Measurements from ENCODE around the gene SPRED1. TPM values are rescaled to one million over a fixed set of nuclear protein-coding genes. Genes with fewer than 3 reads are reported as not detected.

The SPRED1 gene
- total and polyA plus RNA-seq, 4 experiments from 2014 or later, result 0.42 to 0.49 TPM; not detected in 2

- H3K27ac Mint-ChIP-seq, result no peak overlapping the region
- H3K27ac ChIP-seq (ENCODE audit: low read depth, low read length), result no peak overlapping the region
- ChIA-PET POLR2A (ENCODE audit: partially characterized antibody) (no interaction called here), CTCF (ENCODE audit: partially characterized antibody) (no interaction called here)
- peaks cover 27% of the 10 kb centered on the region for H3K4me1 ChIP-seq (ENCODE audit: insufficient read depth, low read length)
- intact Hi-C loops (cut with micrococcal nuclease), result no loop called here
- H3K27me3 Mint-ChIP-seq, result peaks cover 3 to 7% of the 10 kb centered on the region in 2 donors
- no peaks in the 10 kb centered on the region for H3K27me3 ChIP-seq (ENCODE audit: insufficient read depth, low read length)
- H3K4me1 Mint-ChIP-seq, result peaks cover 23 to 30% (median 27%) of the 10 kb centered on the region in 4 donors
- no peak for DNase-seq
- no peaks in the 10 kb centered on the region for H3K9me3 ChIP-seq (ENCODE audit: control insufficient read depth in 1 of 2, low read length in 2 of 2)
- H3K9me3 Mint-ChIP-seq, result peaks cover 0 to 4% (median 0%) of the 10 kb centered on the region in 8 donors
- peaks cover 0 to 7% of the 10 kb centered on the region in 2 donors for H3K36me3 Mint-ChIP-seq
- no peak overlapping the region for H3K4me3 ChIP-seq (ENCODE audit: low read length in 2 of 2)
- no peaks in the 10 kb centered on the region for H3K36me3 ChIP-seq (ENCODE audit: insufficient read depth, low read length)
- H3K4me3 Mint-ChIP-seq, result no peak overlapping the region
These were observed 3.1 kb downstream of the SPRED1 start for GRCh38 chr15:38255690-38256089.

- Histone ChIP-seq H3K4me3 (ENCODE audit: low read length in 2 of 2) (no peak overlapping the region), H3K27me3 (ENCODE audit: insufficient read depth, low read length) (no peaks in the 10 kb centered on the region), H3K36me3 (ENCODE audit: insufficient read depth, low read length) (no peaks in the 10 kb centered on the region), H3K9me3 (ENCODE audit: control insufficient read depth in 1 of 2, low read length in 2 of 2) (no peaks in the 10 kb centered on the region), H3K27ac (ENCODE audit: low read depth, low read length) (no peak overlapping the region), H3K4me1 (ENCODE audit: insufficient read depth, low read length) (peaks cover 17% of the 10 kb centered on the region)
- intact Hi-C loops (cut with micrococcal nuclease), result no loop called here
- DNase-seq, result no peak
- Mint-ChIP-seq H3K27me3 (peaks cover 0 to 3% of the 10 kb centered on the region in 2 donors), H3K4me1 (peaks cover 16 to 19% (median 17%) of the 10 kb centered on the region in 4 donors), H3K4me3 (no peak overlapping the region), H3K9me3 (no peaks in the 10 kb centered on the region), H3K27ac (no peak overlapping the region), H3K36me3 (peaks cover 0 to 2% of the 10 kb centered on the region in 2 donors)
- POLR2A ChIA-PET (ENCODE audit: partially characterized antibody), result no interaction called here
- CTCF ChIA-PET (ENCODE audit: partially characterized antibody), result no interaction called here
These were observed 5.0 kb downstream of the SPRED1 start for GRCh38 chr15:38257676-38258075.

GRCh38 chr15:38259134-38259533 lies 6.5 kb downstream of the SPRED1 start:
- intact Hi-C loops (cut with micrococcal nuclease), result no loop called here
- H3K4me3 ChIP-seq (ENCODE audit: low read length in 2 of 2), result no peak overlapping the region
- H3K4me1 Mint-ChIP-seq, result peaks cover 5 to 6% (median 5%) of the 10 kb centered on the region in 4 donors
- no peak overlapping the region for H3K4me3 Mint-ChIP-seq
- CTCF ChIA-PET (ENCODE audit: partially characterized antibody), result no interaction called here
- peaks cover 7% of the 10 kb centered on the region for H3K4me1 ChIP-seq (ENCODE audit: insufficient read depth, low read length)
- no peak overlapping the region for H3K27ac Mint-ChIP-seq
- DNase-seq, result no peak
- H3K27me3 Mint-ChIP-seq, result no peaks in the 10 kb centered on the region
- no peaks in the 10 kb centered on the region for H3K36me3 ChIP-seq (ENCODE audit: insufficient read depth, low read length)
- POLR2A ChIA-PET (ENCODE audit: partially characterized antibody), result no interaction called here
- H3K27me3 ChIP-seq (ENCODE audit: insufficient read depth, low read length), result no peaks in the 10 kb centered on the region
- H3K9me3 ChIP-seq (ENCODE audit: control insufficient read depth in 1 of 2, low read length in 2 of 2), result no peaks in the 10 kb centered on the region
- H3K27ac ChIP-seq (ENCODE audit: low read depth, low read length), result no peak overlapping the region
- no peaks in the 10 kb centered on the region for H3K36me3 Mint-ChIP-seq
- H3K9me3 Mint-ChIP-seq, result no peaks in the 10 kb centered on the region

GRCh38 chr15:38260077-38260476 lies 7.4 kb downstream of the SPRED1 start:
- DNase-seq, result no peak
- ChIA-PET POLR2A (ENCODE audit: partially characterized antibody) (no interaction called here), CTCF (ENCODE audit: partially characterized antibody) (no interaction called here)
- H3K27ac ChIP-seq (ENCODE audit: low read depth, low read length), result no peak overlapping the region
- H3K27ac Mint-ChIP-seq, result no peak overlapping the region
- H3K4me3 ChIP-seq (ENCODE audit: low read length in 2 of 2), result no peak overlapping the region
- H3K9me3 ChIP-seq (ENCODE audit: control insufficient read depth in 1 of 2, low read length in 2 of 2), result no peaks in the 10 kb centered on the region
- H3K27me3 ChIP-seq (ENCODE audit: insufficient read depth, low read length), result no peaks in the 10 kb centered on the region
- H3K36me3 Mint-ChIP-seq, result no peaks in the 10 kb centered on the region
- H3K4me1 ChIP-seq (ENCODE audit: insufficient read depth, low read length), result no peaks in the 10 kb centered on the region
- intact Hi-C loops (cut with micrococcal nuclease), result no loop called here
- no peaks in the 10 kb centered on the region for H3K36me3 ChIP-seq (ENCODE audit: insufficient read depth, low read length)
- no peaks in the 10 kb centered on the region for H3K4me1 Mint-ChIP-seq
- no peaks in the 10 kb centered on the region for H3K9me3 Mint-ChIP-seq
- no peaks in the 10 kb centered on the region for H3K27me3 Mint-ChIP-seq
- H3K4me3 Mint-ChIP-seq, result no peak overlapping the region

GRCh38 chr15:38263251-38263650 lies 10.6 kb downstream of the SPRED1 start:
- Histone ChIP-seq H3K27ac (ENCODE audit: low read depth, low read length) (no peak overlapping the region), H3K4me3 (ENCODE audit: low read length in 2 of 2) (no peak overlapping the region), H3K36me3 (ENCODE audit: insufficient read depth, low read length) (no peaks in the 10 kb centered on the region), H3K27me3 (ENCODE audit: insufficient read depth, low read length) (no peaks in the 10 kb centered on the region), H3K4me1 (ENCODE audit: insufficient read depth, low read length) (no peaks in the 10 kb centered on the region), H3K9me3 (ENCODE audit: control insufficient read depth in 1 of 2, low read length in 2 of 2) (no peaks in the 10 kb centered on the region)
- Mint-ChIP-seq H3K4me1 (no peaks in the 10 kb centered on the region), H3K27me3 (no peaks in the 10 kb centered on the region), H3K27ac (no peak overlapping the region), H3K4me3 (no peak overlapping the region), H3K9me3 (no peaks in the 10 kb centered on the region), H3K36me3 (no peaks in the 10 kb centered on the region)
- intact Hi-C loops (cut with micrococcal nuclease), result no loop called here
- DNase-seq, result no peak
- POLR2A ChIA-PET (ENCODE audit: partially characterized antibody), result no interaction called here
- CTCF ChIA-PET (ENCODE audit: partially characterized antibody), result no interaction called here

GRCh38 chr15:38263996-38264395 lies 11.4 kb downstream of the SPRED1 start:
- Histone ChIP-seq H3K4me1 (ENCODE audit: insufficient read depth, low read length) (no peaks in the 10 kb centered on the region), H3K27ac (ENCODE audit: low read depth, low read length) (no peak overlapping the region), H3K4me3 (ENCODE audit: low read length in 2 of 2) (no peak overlapping the region), H3K27me3 (ENCODE audit: insufficient read depth, low read length) (no peaks in the 10 kb centered on the region), H3K9me3 (ENCODE audit: control insufficient read depth in 1 of 2, low read length in 2 of 2) (no peaks in the 10 kb centered on the region), H3K36me3 (ENCODE audit: insufficient read depth, low read length) (no peaks in the 10 kb centered on the region)
- intact Hi-C loops (cut with micrococcal nuclease), result no loop called here
- Mint-ChIP-seq H3K36me3 (no peaks in the 10 kb centered on the region), H3K4me3 (no peak overlapping the region), H3K27me3 (no peaks in the 10 kb centered on the region), H3K4me1 (no peaks in the 10 kb centered on the region), H3K27ac (no peak overlapping the region), H3K9me3 (no peaks in the 10 kb centered on the region)
- POLR2A ChIA-PET (ENCODE audit: partially characterized antibody), result no interaction called here
- DNase-seq, result no peak
- CTCF ChIA-PET (ENCODE audit: partially characterized antibody), result no interaction called here

- H3K27ac Mint-ChIP-seq, result no peak overlapping the region
- no peaks in the 10 kb centered on the region for H3K27me3 ChIP-seq (ENCODE audit: insufficient read depth, low read length)
- peaks cover 0 to 4% of the 10 kb centered on the region in 2 donors for H3K27me3 Mint-ChIP-seq
- no peak for DNase-seq
- POLR2A ChIA-PET (ENCODE audit: partially characterized antibody), result interaction anchor here (1.0 kb wide), 1 partner anchor 13 kb away, joined by 3 read pairs; no protein-coding TSS in a partner anchor
- no peak overlapping the region for H3K27ac ChIP-seq (ENCODE audit: low read depth, low read length)
- CTCF ChIA-PET (ENCODE audit: partially characterized antibody), result no interaction called here
- no peaks in the 10 kb centered on the region for H3K36me3 ChIP-seq (ENCODE audit: insufficient read depth, low read length)
- intact Hi-C loops (cut with micrococcal nuclease), result no loop called here
- no peaks in the 10 kb centered on the region for H3K9me3 ChIP-seq (ENCODE audit: control insufficient read depth in 1 of 2, low read length in 2 of 2)
- no peak overlapping the region for H3K4me3 Mint-ChIP-seq
- no peaks in the 10 kb centered on the region for H3K4me1 Mint-ChIP-seq
- H3K4me3 ChIP-seq (ENCODE audit: low read length in 2 of 2), result no peak overlapping the region
- H3K9me3 Mint-ChIP-seq, result no peaks in the 10 kb centered on the region
- no peaks in the 10 kb centered on the region for H3K36me3 Mint-ChIP-seq
- no peaks in the 10 kb centered on the region for H3K4me1 ChIP-seq (ENCODE audit: insufficient read depth, low read length)
These were observed 13.8 kb downstream of the SPRED1 start for GRCh38 chr15:38266247-38266986.

Measured in CD4-positive, alpha-beta memory T cell (primary cell).